T-helper 2 cell treated with Interferon-gamma antibody and Interleukin-4, amounts not matched to agents 100 ng/mL and 5 ng/mL, for 36 hours (primary cell): ENCODE results near the gene AMIGO2. TPM values are rescaled to one million over a fixed set of nuclear protein-coding genes. Genes with fewer than 3 reads are reported as not detected.
"Not testable (repeated sequence)": the region's sequence is repeated elsewhere in the genome, so short reads cannot be mapped to it uniquely, and the experiment has no call there.

Experiments used
- intact Hi-C: fragments of 100-400 bp; cut with micrococcal nuclease; formaldehyde crosslinking; loops from one replicate; pipeline ENCODE4 v1.15.1; 2023
- total RNA-seq: library from RNA; stranded (reverse); gene quantifications from 2 replicates; pipeline ENCODE4 v1.2.3, GENCODE V29; 2022

The AMIGO2 gene
- total RNA-seq, 1 donor from 2014 or later = 5.3 TPM

GRCh38 chr12:47075192-47076084 lies 4.3 kb downstream of the AMIGO2 start:
- intact Hi-C loops = no loop called here

GRCh38 chr12:47074757-47075156 lies 5.0 kb downstream of the AMIGO2 start:
- intact Hi-C loops = no loop called here

- intact Hi-C loops = no loop called here
Measured at GRCh38 chr12:47073951-47074350, 5.8 kb downstream of the AMIGO2 start.

GRCh38 chr12:47071241-47071852 lies 8.4 kb downstream of the AMIGO2 start:
- intact Hi-C loops = no loop called here

- intact Hi-C loops = no loop called here
Measured at GRCh38 chr12:47070310-47070709, 9.4 kb downstream of the AMIGO2 start.

DNA sequence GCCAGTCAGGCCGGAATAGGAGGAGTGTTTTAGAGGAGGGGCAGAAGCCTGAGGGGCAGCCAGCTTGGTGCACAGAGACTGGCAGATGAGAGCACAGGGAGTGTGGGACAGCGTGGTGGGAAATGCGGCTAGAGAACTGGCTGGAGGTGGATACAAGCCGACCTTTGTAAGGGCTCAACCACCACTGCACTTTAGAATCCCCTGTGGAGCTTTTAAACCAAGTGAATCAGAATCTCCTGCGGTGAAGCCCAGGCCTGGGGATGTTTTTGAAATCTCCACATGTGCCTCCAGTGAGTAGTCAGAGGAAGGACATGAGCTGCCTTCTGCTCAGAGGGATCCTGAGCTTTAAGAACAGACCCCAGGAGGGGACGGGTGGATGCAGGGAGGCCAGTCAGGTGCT lies 11.2 kb downstream of the AMIGO2 start:
- intact Hi-C loops = no loop called here

- intact Hi-C loops = no loop called here
Measured at GRCh38 chr12:47067771-47068431, 11.9 kb downstream of the AMIGO2 start.

DNA sequence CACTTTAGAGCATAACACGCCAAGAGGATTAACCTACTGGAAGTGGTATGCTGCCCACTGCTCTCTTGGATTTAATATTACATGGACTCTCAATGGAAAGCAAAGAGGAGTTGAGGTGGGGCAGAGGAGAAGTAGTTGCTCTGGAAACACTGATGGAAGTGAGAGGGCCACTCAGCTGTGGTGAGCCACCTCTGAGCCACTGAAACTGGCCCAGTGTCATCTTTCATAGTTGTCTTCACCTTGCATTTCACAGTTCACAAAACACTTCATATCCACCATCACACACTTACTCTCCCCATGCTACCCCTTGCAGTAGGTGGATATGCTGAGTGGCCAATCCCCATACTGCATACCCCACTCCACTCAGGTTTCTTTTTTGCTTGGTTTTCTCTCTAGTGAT lies 12.6 kb downstream of the AMIGO2 start:
- intact Hi-C loops = no loop called here

DNA sequence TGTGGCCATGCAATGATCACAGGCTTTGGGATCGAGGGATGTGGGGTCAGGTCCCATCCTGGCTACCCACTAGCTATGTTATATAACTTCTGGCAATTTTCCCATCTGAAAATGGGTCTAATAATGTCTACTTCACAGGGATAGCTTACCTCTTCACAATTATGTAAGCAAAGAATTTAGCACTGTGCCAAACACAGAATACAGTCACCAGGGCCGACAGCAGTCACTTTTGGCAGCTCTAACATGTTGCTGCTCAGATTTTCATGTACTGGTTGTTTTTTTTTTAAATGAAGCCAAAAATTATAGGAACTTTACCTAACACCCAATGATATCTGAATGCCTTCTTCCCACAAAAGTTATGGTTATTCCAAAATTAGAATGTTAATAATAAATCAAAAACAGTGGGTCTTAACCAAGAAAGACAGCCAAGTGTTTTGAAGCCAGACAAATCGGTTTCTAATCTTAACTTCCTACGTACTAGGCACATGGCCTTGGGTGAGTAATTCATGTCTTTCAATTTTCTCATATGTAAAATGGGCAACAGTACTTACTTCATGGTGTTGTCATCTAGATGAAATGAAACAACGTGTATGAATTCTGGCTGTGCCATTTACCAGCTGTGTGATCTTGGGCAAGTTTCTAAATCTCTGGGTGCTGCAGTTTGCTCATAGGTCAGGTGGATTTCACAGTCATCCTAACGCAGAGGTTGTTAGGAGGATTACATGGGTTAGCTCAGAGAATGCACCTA lies 13.3 kb downstream of the AMIGO2 start:
- intact Hi-C loops = no loop called here

DNA sequence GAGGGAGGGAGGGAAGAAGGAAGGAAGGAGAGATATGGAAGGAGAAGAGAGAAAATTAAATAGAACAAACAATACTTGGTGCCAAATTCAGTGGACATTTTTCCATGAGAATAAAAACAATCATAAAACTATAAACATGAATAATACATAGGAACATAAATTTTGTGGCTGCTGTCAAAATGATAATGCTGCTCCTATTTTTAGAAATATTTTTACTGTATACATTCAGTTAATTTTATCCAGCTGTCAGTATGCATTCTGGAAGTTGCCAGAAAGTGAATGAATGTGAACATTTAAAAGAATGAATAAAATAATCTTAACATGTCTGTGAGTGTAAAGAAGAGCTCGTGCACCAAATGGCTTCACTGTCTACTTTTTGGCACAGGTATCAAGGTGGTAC lies 14.2 kb downstream of the AMIGO2 start:
- intact Hi-C loops = no loop called here

- intact Hi-C loops = not testable (repeated sequence)
Measured at GRCh38 chr12:47058640-47059039, 21.1 kb downstream of the AMIGO2 start.

DNA sequence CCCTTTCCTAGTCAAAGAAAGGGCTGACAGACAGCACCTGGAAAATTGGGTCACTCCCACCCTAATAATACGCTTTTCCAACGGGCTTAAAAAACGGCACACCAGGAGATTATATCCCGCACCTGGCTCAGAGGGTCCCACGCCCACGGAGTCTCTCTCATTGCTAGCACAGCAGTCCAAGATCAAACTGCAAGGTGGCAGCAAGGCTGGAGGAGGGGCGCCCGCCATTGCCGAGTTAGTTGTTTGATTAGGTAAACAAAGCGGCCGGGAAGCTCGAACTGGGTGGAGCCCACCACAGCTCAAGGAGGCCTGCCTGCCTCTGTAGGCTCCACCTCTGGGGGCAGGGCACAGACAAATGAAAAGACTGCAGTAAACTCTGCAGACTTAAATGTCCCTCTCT lies 22.8 kb downstream of the AMIGO2 start:
- intact Hi-C loops = not testable (repeated sequence)

- intact Hi-C loops = not testable (repeated sequence)
Measured at GRCh38 chr12:47055856-47056255, 23.9 kb downstream of the AMIGO2 start.

DNA sequence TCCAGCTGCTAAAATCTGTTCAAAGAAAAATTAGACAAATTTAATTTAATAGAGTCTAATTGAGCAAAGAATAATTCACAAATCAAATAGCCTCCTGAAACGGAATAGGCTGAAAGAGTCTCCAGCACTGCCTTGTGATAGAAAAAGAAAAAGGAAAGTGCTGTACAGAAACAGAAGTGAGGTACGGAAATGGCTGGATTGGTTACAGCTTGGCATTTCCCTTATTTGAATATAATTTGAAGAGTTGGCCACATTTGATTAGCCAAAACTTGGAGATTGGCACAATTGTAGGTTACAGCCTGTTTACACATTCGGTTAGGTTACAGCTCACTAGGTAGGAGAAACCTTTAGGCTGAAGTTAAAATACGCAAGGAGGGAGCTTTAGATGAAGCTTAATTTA lies 25.1 kb downstream of the AMIGO2 start:
- intact Hi-C loops = no loop called here

- intact Hi-C loops = no loop called here
Measured at GRCh38 chr12:47053961-47054360, 25.8 kb downstream of the AMIGO2 start.

DNA sequence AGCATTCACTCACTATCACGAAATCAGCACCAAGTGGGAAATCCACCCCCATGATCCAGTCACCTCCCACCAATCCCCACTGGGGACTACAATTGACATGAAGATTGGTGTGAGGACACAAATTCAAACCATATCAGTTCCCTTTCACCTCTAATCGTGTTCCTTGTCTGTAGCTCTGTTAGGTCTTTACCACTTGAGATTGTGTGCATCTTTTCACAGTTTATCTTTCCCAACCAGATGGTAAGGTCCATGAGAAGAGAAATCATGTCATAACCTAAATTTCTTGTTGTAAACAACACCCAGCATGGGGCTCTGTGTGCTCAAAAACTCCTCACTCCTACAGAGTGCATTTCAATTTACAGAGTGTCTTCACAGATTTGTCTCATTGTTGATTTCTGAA lies 27.5 kb downstream of the AMIGO2 start:
- intact Hi-C loops = no loop called here

- intact Hi-C loops = not testable (repeated sequence)
Measured at GRCh38 chr12:47051291-47051690, 28.5 kb downstream of the AMIGO2 start.

GRCh38 chr12:47048541-47048940 lies 31.2 kb downstream of the AMIGO2 start:
- intact Hi-C loops = no loop called here

GRCh38 chr12:47041327-47041726 lies 38.4 kb downstream of the AMIGO2 start:
- intact Hi-C loops = no loop called here

DNA sequence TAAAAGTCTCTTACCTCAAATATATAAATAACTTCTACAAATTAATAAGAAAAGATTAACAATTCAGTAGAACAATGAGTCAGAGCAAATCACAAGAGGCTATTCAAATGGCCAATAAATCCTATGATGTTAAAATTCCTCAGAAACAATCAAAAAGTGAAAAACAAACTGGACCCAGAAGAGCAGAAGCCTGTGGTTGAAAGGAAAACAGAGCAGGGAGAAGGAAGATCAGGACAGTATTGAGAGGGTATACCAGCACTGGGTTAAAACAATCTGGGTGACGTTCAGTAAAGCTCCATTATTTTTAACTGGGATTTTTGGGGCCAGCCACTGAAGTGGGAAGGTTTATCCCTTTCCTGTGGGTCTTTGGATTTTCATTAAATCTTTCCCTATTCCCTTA lies 40.0 kb downstream of the AMIGO2 start:
- intact Hi-C loops = no loop called here

DNA sequence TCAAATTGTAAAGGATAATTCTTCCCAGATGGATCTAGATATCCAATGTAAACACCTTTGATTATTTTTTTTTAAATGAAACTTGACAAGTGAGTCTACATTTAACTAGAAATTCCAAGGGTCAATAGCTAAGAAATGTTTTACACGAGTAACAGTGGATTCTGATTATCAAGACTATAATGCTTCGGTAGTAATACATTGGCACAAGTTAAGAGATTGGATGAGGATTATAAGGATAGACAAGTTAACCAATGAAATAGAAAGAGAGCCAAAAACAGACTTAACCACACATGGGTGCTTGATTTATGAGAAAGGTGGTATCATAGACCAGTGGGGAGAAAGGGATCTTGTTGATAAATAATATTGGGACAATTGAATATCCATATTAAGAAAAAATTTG lies 40.7 kb downstream of the AMIGO2 start:
- intact Hi-C loops = no loop called here
